SK-N-SH treated with all-trans-retinoic acid at 6 μM for 48 hours (cell line): ENCODE measurements around the gene CDC20B.

ENCODE experiments used
- ATAC-seq: fragments of 200-7000 bp; cut with Tn5 transposase; 3 replicates; pipeline ENCODE4 v1.9.1; 2020; ENCODE audit warnings: mild to moderate bottlenecking, moderate library complexity
- ARNTL ChIP-seq: fragments of 450-650 bp; formaldehyde crosslinking; IDR thresholded peaks from 2 replicates; pipeline ENCODE4 v1.5.0; 2020; ENCODE audit warnings: low read depth, mild to moderate bottlenecking, moderate library complexity, borderline replicate concordance
- CSDC2 ChIP-seq: fragments of 250-450 bp; sonication (Bioruptor Pico); IDR thresholded peaks from 2 replicates; pipeline ENCODE4 v1.5.0; 2020; ENCODE audit warnings: mild to moderate bottlenecking, moderate library complexity
- CSRNP3 ChIP-seq: fragments of 250-450 bp; sonication (Bioruptor Pico); IDR thresholded peaks from 2 replicates; pipeline ENCODE4 v1.5.1; 2021; ENCODE audit warnings: mild to moderate bottlenecking, moderate library complexity
- ESRRG ChIP-seq: fragments of 250-450 bp; sonication (Bioruptor Pico); IDR thresholded peaks from 2 replicates; pipeline ENCODE4 v1.6.1; 2021; ENCODE audit warnings: mild to moderate bottlenecking
- GLIS3 ChIP-seq: fragments of 250-450 bp; sonication (Bioruptor Pico); IDR thresholded peaks from 2 replicates; pipeline ENCODE4 v1.5.0; 2020; ENCODE audit warnings: mild to moderate bottlenecking, moderate library complexity
- PPARA ChIP-seq: fragments of 250-450 bp; sonication (Bioruptor Pico); IDR thresholded peaks from 2 replicates; pipeline ENCODE4 v1.5.0; 2020; ENCODE audit warnings: mild to moderate bottlenecking, borderline replicate concordance
- RARB ChIP-seq: fragments of 250-450 bp; sonication (Bioruptor Pico); IDR thresholded peaks from 2 replicates; pipeline ENCODE4 v1.8.0; 2021; ENCODE audit warnings: mild to moderate bottlenecking, moderate library complexity
- SNAI2 ChIP-seq: fragments of 250-450 bp; sonication (Bioruptor Pico); IDR thresholded peaks from 2 replicates; pipeline ENCODE4 v1.5.0; 2020; ENCODE audit warnings: mild to moderate bottlenecking, moderate library complexity
- TCF4 ChIP-seq: fragments of 250-450 bp; sonication (Bioruptor Pico); IDR thresholded peaks from 2 replicates; pipeline ENCODE4 v1.8.0; 2021; ENCODE audit warnings: mild to moderate bottlenecking, moderate library complexity, borderline replicate concordance
- TOX ChIP-seq: fragments of 250-450 bp; sonication (Bioruptor Pico); IDR thresholded peaks from 2 replicates; pipeline ENCODE4 v1.8.0; 2021; ENCODE audit warnings: mild to moderate bottlenecking, moderate library complexity, borderline replicate concordance
- ZC3H10 ChIP-seq: fragments of 250-450 bp; sonication (Bioruptor Pico); IDR thresholded peaks from 2 replicates; pipeline ENCODE4 v1.5.1; 2021; ENCODE audit warnings: mild to moderate bottlenecking, moderate library complexity
- ZFP3 ChIP-seq: fragments of 250-450 bp; sonication (Bioruptor Pico); IDR thresholded peaks from 2 replicates; pipeline ENCODE4 v1.5.0; 2020; ENCODE audit warnings: mild to moderate bottlenecking, moderate library complexity
- ZFP30 ChIP-seq: fragments of 450-650 bp; formaldehyde crosslinking; IDR thresholded peaks from 2 replicates; pipeline ENCODE4 v1.5.0; 2022; ENCODE audit warnings: mild to moderate bottlenecking, moderate library complexity
- ZNF565 ChIP-seq: fragments of 450-650 bp; formaldehyde crosslinking; conservative IDR thresholded peaks from 2 replicates; pipeline ENCODE4 v1.5.0; 2020; ENCODE audit warnings: low read depth, mild to moderate bottlenecking, moderate library complexity
- ZNF70 ChIP-seq: fragments of 450-650 bp; formaldehyde crosslinking; IDR thresholded peaks from 2 replicates; pipeline ENCODE4 v1.5.0; 2020; ENCODE audit warnings: mild to moderate bottlenecking, moderate library complexity
- ZNF8 ChIP-seq: fragments of 450-650 bp; formaldehyde crosslinking; IDR thresholded peaks from 2 replicates; pipeline ENCODE4 v1.5.0; 2020; ENCODE audit warnings: mild to moderate bottlenecking, moderate library complexity
- TF ChIP-seq, protein P1 (sequence below): fragments of 250-450 bp; sonication (Bioruptor Pico); IDR thresholded peaks from 2 replicates; pipeline ENCODE4 v1.5.1; 2020; ENCODE audit warnings: low read depth, mild to moderate bottlenecking, moderate library complexity
- TF ChIP-seq, protein P2 (sequence below): fragments of 250-450 bp; sonication (Bioruptor Pico); IDR thresholded peaks from 2 replicates; pipeline ENCODE4 v1.8.0; 2021; ENCODE audit warnings: low read depth, mild to moderate bottlenecking, moderate library complexity, borderline replicate concordance
- TF ChIP-seq, protein P3 (sequence below): fragments of 250-450 bp; sonication (Bioruptor Pico); IDR thresholded peaks from 2 replicates; pipeline ENCODE4 v1.5.0; 2020; ENCODE audit warnings: mild to moderate bottlenecking, moderate library complexity
- TF ChIP-seq, protein P4 (sequence below): fragments of 250-450 bp; sonication (Bioruptor Pico); IDR thresholded peaks from 2 replicates; pipeline ENCODE4 v1.8.0; 2020; ENCODE audit warnings: mild to moderate bottlenecking, moderate library complexity, borderline replicate concordance

CDC20B gene, protein sequence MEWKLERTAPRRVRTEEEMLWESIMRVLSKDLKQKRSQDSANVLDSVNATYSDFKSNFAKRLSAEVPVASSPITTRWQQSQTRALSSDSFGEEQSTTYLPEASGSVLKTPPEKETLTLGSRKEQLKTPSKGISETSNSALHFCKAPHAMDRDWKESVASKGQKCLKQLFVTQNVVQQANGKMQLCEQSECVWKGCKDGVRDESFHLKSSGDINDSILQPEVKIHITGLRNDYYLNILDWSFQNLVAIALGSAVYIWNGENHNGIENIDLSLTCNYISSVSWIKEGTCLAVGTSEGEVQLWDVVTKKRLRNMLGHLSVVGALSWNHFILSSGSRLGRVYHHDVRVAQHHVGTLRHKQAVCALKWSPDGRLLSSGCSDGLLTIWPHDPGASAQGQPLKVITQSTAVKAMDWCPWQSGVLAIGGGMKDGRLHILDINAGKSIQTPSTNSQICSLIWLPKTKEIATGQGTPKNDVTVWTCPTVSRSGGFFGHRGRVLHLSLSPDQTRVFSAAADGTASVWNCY

DNA sequence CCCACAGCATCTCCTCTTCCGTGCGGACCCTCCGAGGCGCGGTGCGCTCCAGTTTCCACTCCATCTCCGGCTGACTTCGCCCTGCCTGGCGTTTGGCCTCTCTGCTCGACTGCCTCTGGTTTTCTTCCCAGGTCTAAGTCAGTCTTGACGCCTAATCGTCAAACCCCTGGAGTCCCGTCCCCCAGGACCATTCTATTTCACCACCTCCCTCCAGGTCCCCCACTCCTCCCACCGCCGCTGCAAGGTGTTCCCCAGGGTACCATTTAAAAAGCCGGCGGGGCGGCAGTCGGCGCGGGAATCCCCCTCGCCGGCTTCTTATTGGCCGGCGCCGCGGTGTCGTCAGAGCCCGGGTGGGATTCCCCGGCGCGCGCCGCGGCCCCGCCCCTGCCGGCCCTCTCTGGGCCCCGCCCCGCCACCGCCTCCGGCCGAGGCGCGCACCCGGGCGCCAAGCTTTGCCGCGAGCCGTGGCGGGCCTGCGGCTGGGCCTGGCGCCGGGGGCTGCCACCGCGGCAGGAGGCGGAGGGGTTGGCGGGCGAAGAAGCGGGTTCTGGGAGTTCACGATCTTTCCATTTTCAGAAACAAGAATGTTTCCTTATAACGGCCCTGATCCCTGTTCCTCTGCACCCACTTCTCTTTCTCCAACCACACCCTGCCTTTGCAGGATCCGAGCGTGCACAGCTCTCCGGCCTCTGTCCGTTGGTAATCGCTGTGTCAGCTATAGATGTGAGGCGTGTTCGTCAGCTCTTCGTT, at the start of gene CDC20B:
CDC20B (minus strand) TSS at position 241 of the 750 bp plus-strand sequence; CDS start at position 64, 177 bp downstream.
- ATAC-seq, result peak; percentile 79
- TF ChIP-seq ZC3H10 (CRISPR knock-in tag), result no peak
- TF ChIP-seq GLIS3 (CRISPR knock-in tag), result no peak
- TF ChIP-seq ZFP3 (CRISPR knock-in tag), result no peak
- TF ChIP-seq TOX (CRISPR knock-in tag), result no peak
- TF ChIP-seq ESRRG, result no peak
- TF ChIP-seq, protein P1, sequence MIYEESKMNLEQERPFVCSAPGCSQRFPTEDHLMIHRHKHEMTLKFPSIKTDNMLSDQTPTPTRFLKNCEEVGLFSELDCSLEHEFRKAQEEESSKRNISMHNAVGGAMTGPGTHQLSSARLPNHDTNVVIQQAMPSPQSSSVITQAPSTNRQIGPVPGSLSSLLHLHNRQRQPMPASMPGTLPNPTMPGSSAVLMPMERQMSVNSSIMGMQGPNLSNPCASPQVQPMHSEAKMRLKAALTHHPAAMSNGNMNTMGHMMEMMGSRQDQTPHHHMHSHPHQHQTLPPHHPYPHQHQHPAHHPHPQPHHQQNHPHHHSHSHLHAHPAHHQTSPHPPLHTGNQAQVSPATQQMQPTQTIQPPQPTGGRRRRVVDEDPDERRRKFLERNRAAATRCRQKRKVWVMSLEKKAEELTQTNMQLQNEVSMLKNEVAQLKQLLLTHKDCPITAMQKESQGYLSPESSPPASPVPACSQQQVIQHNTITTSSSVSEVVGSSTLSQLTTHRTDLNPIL (CRISPR knock-in tag), result no peak
- TF ChIP-seq CSDC2, result no peak
- no peak for TF ChIP-seq ZNF565 (CRISPR knock-in tag)
- no peak for TF ChIP-seq SNAI2
- TF ChIP-seq, protein P2, sequence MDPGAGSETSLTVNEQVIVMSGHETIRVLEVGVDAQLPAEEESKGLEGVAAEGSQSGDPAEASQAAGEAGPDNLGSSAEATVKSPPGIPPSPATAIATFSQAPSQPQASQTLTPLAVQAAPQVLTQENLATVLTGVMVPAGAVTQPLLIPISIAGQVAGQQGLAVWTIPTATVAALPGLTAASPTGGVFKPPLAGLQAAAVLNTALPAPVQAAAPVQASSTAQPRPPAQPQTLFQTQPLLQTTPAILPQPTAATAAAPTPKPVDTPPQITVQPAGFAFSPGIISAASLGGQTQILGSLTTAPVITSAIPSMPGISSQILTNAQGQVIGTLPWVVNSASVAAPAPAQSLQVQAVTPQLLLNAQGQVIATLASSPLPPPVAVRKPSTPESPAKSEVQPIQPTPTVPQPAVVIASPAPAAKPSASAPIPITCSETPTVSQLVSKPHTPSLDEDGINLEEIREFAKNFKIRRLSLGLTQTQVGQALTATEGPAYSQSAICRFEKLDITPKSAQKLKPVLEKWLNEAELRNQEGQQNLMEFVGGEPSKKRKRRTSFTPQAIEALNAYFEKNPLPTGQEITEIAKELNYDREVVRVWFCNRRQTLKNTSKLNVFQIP (CRISPR knock-in tag), result no peak
- no peak for TF ChIP-seq ZNF8 (CRISPR knock-in tag)
- no peak for TF ChIP-seq TCF4 (CRISPR knock-in tag)
- no peak for TF ChIP-seq ARNTL (CRISPR knock-in tag)
- no peak for TF ChIP-seq ZFP30 (CRISPR knock-in tag)
- TF ChIP-seq CSRNP3, result no peak
- TF ChIP-seq RARB (CRISPR knock-in tag), result no peak

DNA sequence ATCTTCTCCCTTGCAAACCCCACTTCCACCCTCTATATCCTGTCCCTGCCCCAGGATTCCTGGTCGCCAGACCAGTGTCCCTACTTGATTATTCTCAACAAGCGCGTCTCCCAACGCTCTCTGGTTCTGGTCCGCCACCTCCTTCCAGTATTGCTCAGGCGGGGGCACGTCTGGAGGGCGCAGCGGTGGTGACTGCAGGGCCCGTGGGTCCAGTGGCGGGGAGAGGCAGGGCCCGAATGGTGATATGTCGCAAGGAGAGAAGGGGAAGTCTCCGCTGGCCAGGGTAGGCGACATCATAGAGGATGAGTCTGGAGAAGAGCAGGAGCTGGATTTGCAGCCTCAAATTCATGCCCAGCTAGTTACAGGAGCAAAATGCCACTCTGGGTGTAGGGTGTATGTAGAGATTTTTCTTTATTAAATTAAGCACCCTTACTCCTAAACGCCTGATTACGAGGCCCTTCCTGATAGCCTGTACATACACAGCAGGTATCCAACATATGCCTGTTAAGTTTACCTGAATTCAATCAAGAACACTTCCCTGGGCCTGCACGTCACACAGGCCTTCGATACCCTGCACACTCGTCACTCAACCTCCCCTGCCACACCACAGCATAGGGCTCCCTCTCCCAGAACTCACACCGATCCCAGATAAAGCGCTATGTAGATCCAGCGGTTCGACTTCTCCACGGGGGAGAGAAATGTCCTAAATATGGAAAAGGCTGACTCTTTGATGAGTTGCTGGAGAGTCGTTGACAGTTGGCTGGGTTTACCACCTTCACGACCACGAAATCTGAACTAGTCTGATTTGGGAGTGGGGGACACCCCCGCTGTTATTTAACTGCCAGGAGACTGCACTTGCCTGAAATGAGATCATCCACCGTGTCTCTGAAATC, 49.4 kb upstream of the CDC20B start:
- no peak for ATAC-seq
- TF ChIP-seq ZC3H10 (CRISPR knock-in tag) (no peak), PPARA (CRISPR knock-in tag) (no peak)
- TF ChIP-seq, protein P3, sequence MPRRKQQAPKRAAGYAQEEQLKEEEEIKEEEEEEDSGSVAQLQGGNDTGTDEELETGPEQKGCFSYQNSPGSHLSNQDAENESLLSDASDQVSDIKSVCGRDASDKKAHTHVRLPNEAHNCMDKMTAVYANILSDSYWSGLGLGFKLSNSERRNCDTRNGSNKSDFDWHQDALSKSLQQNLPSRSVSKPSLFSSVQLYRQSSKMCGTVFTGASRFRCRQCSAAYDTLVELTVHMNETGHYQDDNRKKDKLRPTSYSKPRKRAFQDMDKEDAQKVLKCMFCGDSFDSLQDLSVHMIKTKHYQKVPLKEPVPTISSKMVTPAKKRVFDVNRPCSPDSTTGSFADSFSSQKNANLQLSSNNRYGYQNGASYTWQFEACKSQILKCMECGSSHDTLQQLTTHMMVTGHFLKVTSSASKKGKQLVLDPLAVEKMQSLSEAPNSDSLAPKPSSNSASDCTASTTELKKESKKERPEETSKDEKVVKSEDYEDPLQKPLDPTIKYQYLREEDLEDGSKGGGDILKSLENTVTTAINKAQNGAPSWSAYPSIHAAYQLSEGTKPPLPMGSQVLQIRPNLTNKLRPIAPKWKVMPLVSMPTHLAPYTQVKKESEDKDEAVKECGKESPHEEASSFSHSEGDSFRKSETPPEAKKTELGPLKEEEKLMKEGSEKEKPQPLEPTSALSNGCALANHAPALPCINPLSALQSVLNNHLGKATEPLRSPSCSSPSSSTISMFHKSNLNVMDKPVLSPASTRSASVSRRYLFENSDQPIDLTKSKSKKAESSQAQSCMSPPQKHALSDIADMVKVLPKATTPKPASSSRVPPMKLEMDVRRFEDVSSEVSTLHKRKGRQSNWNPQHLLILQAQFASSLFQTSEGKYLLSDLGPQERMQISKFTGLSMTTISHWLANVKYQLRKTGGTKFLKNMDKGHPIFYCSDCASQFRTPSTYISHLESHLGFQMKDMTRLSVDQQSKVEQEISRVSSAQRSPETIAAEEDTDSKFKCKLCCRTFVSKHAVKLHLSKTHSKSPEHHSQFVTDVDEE (CRISPR knock-in tag), result no peak

DNA sequence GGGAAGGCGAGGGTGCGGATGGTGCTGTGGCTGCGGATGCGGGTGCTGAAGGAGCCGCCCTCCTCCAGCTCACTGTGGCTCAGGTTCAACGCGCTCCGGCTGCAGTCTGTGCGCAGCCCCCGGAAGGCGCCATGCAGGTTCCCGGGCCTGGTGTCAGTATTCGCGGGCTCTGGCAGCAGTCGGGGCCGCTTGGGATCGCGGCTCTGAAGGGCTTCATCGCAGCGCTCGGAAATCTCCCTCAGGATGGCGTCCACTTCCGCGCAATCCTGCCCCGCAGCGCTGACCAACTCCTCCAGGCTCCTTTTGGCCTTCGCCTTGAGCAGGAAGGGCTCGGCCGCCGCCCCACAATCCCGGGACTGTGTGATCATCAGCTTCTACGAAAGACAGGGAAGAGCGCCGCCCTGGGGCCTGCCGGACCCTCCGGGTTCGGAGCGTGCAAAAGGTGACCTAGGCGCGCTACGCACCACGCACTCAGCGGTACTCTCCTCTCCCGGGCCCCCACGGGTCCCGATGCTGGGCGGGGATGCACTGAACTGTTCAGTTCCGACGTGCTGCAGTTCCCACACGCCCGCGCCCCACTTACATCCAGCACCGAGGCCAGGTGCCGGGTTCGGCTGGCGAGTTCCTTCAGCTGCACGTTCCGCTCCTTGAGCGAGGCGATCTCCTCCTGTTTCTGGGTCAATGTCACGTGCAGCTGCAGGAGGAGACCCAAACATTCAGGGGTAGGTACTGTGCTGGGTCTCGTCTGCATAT, 47.6 kb upstream of the CDC20B start:
- ATAC-seq, result peak; percentile 45
- TF ChIP-seq CSDC2 (no peak), ZC3H10 (CRISPR knock-in tag) (no peak), ZFP3 (CRISPR knock-in tag) (no peak), ZNF8 (CRISPR knock-in tag) (no peak), ARNTL (CRISPR knock-in tag) (no peak), TOX (CRISPR knock-in tag) (no peak), ZNF70 (CRISPR knock-in tag) (no peak), TCF4 (CRISPR knock-in tag) (no peak), PPARA (CRISPR knock-in tag) (no peak)
- TF ChIP-seq, protein P3 (CRISPR knock-in tag), result no peak
- TF ChIP-seq, protein P4, sequence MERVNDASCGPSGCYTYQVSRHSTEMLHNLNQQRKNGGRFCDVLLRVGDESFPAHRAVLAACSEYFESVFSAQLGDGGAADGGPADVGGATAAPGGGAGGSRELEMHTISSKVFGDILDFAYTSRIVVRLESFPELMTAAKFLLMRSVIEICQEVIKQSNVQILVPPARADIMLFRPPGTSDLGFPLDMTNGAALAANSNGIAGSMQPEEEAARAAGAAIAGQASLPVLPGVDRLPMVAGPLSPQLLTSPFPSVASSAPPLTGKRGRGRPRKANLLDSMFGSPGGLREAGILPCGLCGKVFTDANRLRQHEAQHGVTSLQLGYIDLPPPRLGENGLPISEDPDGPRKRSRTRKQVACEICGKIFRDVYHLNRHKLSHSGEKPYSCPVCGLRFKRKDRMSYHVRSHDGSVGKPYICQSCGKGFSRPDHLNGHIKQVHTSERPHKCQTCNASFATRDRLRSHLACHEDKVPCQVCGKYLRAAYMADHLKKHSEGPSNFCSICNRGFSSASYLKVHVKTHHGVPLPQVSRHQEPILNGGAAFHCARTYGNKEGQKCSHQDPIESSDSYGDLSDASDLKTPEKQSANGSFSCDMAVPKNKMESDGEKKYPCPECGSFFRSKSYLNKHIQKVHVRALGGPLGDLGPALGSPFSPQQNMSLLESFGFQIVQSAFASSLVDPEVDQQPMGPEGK (CRISPR knock-in tag), result no peak
